HFFc6 (cell line): ENCODE results near the gene SLC6A8. TPM values are rescaled to one million over a fixed set of nuclear protein-coding genes. Genes with fewer than 3 reads are reported as not detected.
A peak's percentile ranks its signal among the peaks of the same experiment; 100 is the strongest.

Source experiments
- DNase-seq: peaks from one replicate; pipeline ENCODE4 v3.0.0-alpha.2; 2018
- H3K27ac Mint-ChIP-seq: 2 replicates; pipeline ENCODE4 v1.8.0; 2020; ENCODE audit warnings: mild to moderate bottlenecking, mixed read lengths
- H3K27me3 Mint-ChIP-seq: 2 replicates; pipeline ENCODE4 v1.8.0; 2021; ENCODE audit warnings: mild to moderate bottlenecking, moderate library complexity, mixed read lengths; ENCODE audit not compliant: insufficient read depth
- H3K36me3 Mint-ChIP-seq: 2 replicates; pipeline ENCODE4 v1.8.0; 2021; ENCODE audit warnings: low read depth, mixed read lengths
- H3K4me1 Mint-ChIP-seq: 2 replicates; pipeline ENCODE4 v1.8.0; 2020; ENCODE audit warnings: low read depth, mixed read lengths
- H3K4me3 Mint-ChIP-seq: 2 replicates; pipeline ENCODE4 v1.8.0; 2020; ENCODE audit warnings: mild to moderate bottlenecking, moderate library complexity, mixed read lengths
- H3K9me3 Mint-ChIP-seq: 2 replicates; pipeline ENCODE4 v1.8.0; 2020; ENCODE audit warnings: mild to moderate bottlenecking, mixed read lengths
- total RNA-seq, 6 experiments: library from RNA; stranded (reverse); fragmentation: NEBNext Ultra II Directional; extraction: Animal tissue kit (Norgen Biotek cat#: 25700); gene quantifications; 2 replicates in 1 of 6; 3 replicates in 5 of 6; pipeline ENCODE4 v1.2.3, GENCODE V29; 2021
- TF ChIP-seq, protein P1 (sequence below): fragments of 200-600 bp; sonication (generic); IDR thresholded peaks from 2 replicates; pipeline ENCODE4 v1.5.0; 2021; ENCODE audit warnings: antibody characterized with exemption, mild to moderate bottlenecking

Gene SLC6A8
- total RNA-seq, 6 experiments from 2014 or later = 14.0 to 33.8 (median 17.7) TPM

DNA sequence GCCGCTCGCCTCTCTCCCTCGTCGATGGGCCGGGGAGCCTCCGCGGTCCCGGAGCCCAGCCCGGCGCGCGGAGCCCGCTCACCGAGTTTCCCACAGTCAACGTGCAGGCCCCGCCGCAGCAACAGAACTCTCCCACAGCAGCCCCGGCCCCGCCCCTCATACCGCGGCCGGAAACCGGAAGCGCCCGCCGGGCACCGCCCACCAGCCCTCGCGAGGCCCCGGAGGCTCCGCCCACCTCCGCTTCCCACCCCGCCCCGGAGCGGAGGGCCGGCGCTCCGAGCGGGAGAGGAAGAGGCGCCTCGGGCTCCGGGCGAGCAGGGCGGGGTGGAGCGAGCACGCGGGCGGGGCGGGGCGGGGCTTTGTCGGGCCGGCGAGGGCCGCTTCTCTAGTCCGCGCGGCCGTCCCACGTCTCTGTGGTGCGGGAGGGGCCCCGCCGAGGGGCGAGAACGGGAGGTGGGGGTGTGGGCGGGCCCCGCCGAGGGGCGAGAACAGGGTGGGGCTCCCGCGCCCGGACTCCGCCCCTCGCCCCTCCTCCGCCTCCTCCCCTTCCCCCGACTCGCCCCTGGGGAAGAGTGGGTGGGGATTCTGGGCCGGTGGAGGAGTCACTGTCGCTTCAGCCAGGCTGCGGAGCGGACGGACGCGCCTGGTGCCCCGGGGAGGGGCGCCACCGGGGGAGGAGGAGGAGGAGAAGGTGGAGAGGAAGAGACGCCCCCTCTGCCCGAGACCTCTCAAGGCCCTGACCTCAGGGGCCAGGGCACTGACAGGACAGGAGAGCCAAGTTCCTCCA lies 36.7 kb downstream of the SLC6A8 start, which contains the start of the genes ABCD1 and BCAP31:
Gene ABCD1 (plus strand): TSS at position 605 of the 787 bp plus-strand sequence. CDS start 411 bp downstream, outside the sequence.
Gene BCAP31 (minus strand): TSS at position 136 of the 787 bp plus-strand sequence. CDS start 1,143 bp downstream, outside the sequence.
- TF ChIP-seq, protein P1, sequence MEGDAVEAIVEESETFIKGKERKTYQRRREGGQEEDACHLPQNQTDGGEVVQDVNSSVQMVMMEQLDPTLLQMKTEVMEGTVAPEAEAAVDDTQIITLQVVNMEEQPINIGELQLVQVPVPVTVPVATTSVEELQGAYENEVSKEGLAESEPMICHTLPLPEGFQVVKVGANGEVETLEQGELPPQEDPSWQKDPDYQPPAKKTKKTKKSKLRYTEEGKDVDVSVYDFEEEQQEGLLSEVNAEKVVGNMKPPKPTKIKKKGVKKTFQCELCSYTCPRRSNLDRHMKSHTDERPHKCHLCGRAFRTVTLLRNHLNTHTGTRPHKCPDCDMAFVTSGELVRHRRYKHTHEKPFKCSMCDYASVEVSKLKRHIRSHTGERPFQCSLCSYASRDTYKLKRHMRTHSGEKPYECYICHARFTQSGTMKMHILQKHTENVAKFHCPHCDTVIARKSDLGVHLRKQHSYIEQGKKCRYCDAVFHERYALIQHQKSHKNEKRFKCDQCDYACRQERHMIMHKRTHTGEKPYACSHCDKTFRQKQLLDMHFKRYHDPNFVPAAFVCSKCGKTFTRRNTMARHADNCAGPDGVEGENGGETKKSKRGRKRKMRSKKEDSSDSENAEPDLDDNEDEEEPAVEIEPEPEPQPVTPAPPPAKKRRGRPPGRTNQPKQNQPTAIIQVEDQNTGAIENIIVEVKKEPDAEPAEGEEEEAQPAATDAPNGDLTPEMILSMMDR = no peak
- Mint-ChIP-seq H3K4me1 (peaks cover 23% of the 10 kb centered on the region), H3K9me3 (no peaks in the 10 kb centered on the region), H3K4me3 (peak within 1 kb of the TSS; percentile 92), H3K36me3 (no peaks in the 10 kb centered on the region), H3K27me3 (no peaks in the 10 kb centered on the region), H3K27ac (peak within 1 kb of the TSS; percentile 92)
- DNase-seq = peak; percentile 74

DNA sequence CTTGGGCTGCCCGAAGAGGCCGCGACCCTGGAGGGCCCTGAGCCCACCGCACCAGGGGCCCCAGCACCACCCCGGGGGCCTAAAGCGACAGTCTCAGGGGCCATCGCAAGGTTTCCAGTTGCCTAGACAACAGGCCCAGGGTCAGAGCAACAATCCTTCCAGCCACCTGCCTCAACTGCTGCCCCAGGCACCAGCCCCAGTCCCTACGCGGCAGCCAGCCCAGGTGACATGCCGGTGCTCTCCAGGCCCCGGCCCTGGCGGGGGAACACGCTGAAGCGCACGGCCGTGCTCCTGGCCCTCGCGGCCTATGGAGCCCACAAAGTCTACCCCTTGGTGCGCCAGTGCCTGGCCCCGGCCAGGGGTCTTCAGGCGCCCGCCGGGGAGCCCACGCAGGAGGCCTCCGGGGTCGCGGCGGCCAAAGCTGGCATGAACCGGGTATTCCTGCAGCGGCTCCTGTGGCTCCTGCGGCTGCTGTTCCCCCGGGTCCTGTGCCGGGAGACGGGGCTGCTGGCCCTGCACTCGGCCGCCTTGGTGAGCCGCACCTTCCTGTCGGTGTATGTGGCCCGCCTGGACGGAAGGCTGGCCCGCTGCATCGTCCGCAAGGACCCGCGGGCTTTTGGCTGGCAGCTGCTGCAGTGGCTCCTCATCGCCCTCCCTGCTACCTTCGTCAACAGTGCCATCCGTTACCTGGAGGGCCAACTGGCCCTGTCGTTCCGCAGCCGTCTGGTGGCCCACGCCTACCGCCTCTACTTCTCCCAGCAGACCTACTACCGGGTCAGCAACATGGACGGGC lies 37.5 kb downstream of the SLC6A8 start:
- peaks cover 23% of the 10 kb centered on the region for H3K4me1 Mint-ChIP-seq
- no peaks in the 10 kb centered on the region for H3K36me3 Mint-ChIP-seq
- no peak overlapping the region; the same call in 1 of the 2 replicates for H3K27ac Mint-ChIP-seq
- H3K27me3 Mint-ChIP-seq = no peaks in the 10 kb centered on the region
- no peak for DNase-seq
- no peaks in the 10 kb centered on the region for H3K9me3 Mint-ChIP-seq
- TF ChIP-seq, protein P1 = no peak
- H3K4me3 Mint-ChIP-seq = no peak overlapping the region; the same call in 1 of the 2 replicates

DNA sequence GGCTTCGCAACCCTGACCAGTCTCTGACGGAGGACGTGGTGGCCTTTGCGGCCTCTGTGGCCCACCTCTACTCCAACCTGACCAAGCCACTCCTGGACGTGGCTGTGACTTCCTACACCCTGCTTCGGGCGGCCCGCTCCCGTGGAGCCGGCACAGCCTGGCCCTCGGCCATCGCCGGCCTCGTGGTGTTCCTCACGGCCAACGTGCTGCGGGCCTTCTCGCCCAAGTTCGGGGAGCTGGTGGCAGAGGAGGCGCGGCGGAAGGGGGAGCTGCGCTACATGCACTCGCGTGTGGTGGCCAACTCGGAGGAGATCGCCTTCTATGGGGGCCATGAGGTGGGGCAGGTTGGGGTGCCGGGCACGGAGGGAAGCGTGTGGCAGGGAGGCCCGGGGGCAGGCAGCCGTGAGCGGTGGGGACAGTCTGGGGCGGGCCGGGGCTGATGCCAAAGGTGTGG lies 38.1 kb downstream of the SLC6A8 start:
- TF ChIP-seq, protein P1 = no peak
- DNase-seq = no peak
- Mint-ChIP-seq H3K4me3 (peak overlapping the region; percentile 68; the same call in 1 of the 2 replicates), H3K9me3 (no peaks in the 10 kb centered on the region), H3K27ac (peak overlapping the region; percentile 86), H3K27me3 (no peaks in the 10 kb centered on the region), H3K36me3 (peaks cover 2% of the 10 kb centered on the region; the same call in 1 of the 2 replicates), H3K4me1 (peaks cover 23% of the 10 kb centered on the region)

DNA sequence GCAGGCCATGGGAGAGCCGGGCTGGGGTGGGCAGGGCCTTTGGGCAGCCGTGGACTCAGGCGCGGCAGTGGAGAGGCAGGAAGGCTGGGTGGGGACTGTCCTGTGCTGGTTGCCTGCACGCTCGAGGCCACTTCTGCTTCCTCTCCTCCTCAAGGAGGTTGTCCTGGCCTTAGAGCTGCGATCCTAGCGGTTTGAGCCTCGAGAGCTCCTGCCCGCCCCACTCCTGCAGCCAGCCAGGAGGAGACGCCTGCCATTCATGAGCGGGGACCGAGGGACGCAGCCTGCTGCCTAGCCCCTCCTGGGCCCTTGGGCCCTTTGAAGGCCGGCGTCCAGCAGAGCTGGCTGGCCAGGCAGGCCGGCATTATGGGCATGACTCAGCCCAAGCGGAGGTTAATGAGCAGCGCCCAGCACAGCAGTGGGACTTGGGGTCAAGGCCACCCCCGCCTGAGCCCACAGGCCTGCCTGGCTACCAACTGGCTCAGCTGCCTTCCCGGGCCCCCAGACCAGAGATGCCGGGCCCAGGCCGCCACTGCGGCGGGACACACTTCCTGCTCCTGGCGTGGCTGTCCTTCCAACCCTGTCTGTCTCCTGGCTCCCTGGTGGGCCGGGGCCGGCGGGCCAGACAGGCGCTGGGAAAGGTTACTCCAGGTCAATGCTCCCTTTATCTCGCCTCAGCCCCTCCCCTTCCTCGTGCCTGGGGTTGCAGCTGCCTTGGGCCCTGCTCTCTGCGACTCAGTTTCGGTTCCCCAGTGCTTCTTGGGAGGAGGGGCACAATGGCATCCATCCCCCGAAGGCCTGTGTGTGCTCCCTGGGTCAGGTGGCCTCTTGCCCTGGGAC lies 38.8 kb downstream of the SLC6A8 start:
- DNase-seq = peak; percentile 45
- Mint-ChIP-seq H3K27ac (peak overlapping the region; percentile 86), H3K27me3 (no peaks in the 10 kb centered on the region), H3K9me3 (peaks cover 2% of the 10 kb centered on the region; the same call in 1 of the 2 replicates), H3K4me3 (peak overlapping the region; percentile 68), H3K4me1 (peaks cover 26% of the 10 kb centered on the region), H3K36me3 (peaks cover 8% of the 10 kb centered on the region)
- TF ChIP-seq, protein P1 = no peak
